SK-N-MC (cell line): ENCODE results near the gene TIPARP.

Source experiments
- EZH2 ChIP-seq: fragments of 200-600 bp; sonication (generic); IDR thresholded peaks from one replicate; pipeline ENCODE4 v1.6.1; 2017; ENCODE audit warnings: antibody characterized with exemption
- POLR2AphosphoS5 ChIP-seq: IDR thresholded peaks from 2 replicates; pipeline ENCODE4 v1.6.1; 2012; ENCODE audit warnings: mild to moderate bottlenecking, low read depth, low read length, borderline replicate concordance

DNA sequence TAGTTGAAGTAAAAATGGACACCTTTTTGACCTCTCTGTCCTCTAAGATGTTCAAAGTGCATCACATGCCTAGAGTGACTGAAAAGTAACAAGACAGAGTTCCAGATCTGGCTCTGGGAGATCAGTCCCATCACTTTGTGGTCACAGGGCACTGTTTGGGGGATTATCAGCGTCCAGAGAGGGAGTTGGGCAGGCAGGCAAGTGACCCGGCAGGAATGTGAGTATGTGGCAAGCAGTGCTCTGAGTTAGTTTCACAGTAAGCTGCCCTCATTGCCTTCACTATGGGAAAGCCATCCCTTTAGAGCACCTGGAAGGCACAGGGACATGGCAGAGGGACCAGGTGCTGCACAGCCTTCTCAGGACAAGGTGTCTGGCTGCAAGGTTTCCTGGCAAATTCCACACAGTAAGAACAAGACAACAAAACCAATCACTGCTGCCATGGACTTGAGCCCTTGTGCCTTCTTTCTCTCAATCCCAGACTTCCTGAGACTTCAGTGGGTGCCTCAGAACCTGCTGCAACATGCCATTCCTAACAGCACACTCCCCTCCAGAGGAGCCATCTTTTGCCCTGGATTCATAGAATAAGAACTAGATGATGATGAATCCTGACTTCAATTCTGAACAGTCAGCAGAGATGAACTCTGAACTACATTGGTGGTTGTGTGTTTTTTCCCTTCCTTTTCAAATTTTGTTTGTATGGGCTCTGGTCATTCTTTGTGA is 55.2 kb downstream of the TIPARP start:
- no peak for TF ChIP-seq EZH2
- no peak for TF ChIP-seq POLR2AphosphoS5
